CD4-positive, alpha-beta T cell (primary cell): ENCODE results near the gene HEATR5B. TPM values are rescaled to one million over a fixed set of nuclear protein-coding genes. Genes with fewer than 3 reads are reported as not detected.

Experiments
- ATAC-seq: fragments of 200-7000 bp; cut with Tn5 transposase; one replicate; pipeline ENCODE4 v1.10.0; 2022; ENCODE audit warnings: mild to moderate bottlenecking; ENCODE audit not compliant: poor library complexity
- CTCF ChIA-PET: fragments of 350-600 bp; sonication (Branson Sonifier 250); formaldehyde crosslinking; loops from one replicate; lab custom pipeline; 2021; ENCODE audit warnings: antibody characterized with exemption, inconsistent platforms; lab: Charles Lee
- POLR2A ChIA-PET: fragments of 350-600 bp; sonication (Branson Sonifier 250); formaldehyde crosslinking; loops from one replicate; lab custom pipeline; 2021; ENCODE audit warnings: antibody characterized with exemption, inconsistent platforms; lab: Charles Lee
- DNase-seq, 14 experiments: peaks; one replicate each; pipeline ENCODE4 v3.0.0-alpha.2; 2013 to 2020; ENCODE audit warnings: mixed read lengths in 2 of 14
- H3K27ac ChIP-seq, 2 donors: one replicate each; pipeline versions ENCODE4 v1.5.1 to v1.7.0; 2013; ENCODE audit warnings: low read length in 2 of 2, low read depth in 1 of 2, mild to moderate bottlenecking in 1 of 2
- H3K27me3 ChIP-seq, 2 experiments: 1 replicate in 1 of 2; 2 replicates in 1 of 2; pipeline versions ENCODE4 v1.6.1 to v1.7.0; 2013; ENCODE audit warnings: low read length in 2 of 2, control low read depth in 1 of 2, mild to moderate bottlenecking in 1 of 2, moderate library complexity in 1 of 2; ENCODE audit not compliant: insufficient read depth in 2 of 2, control insufficient read depth in 1 of 2
- H3K36me3 ChIP-seq: one replicate; pipeline ENCODE4 v1.6.1; 2013; ENCODE audit warnings: low read length, control low read depth; ENCODE audit not compliant: insufficient read depth
- H3K4me1 ChIP-seq: one replicate; pipeline ENCODE4 v1.6.1; 2013; ENCODE audit warnings: low read length, control low read depth; ENCODE audit not compliant: insufficient read depth
- H3K4me3 ChIP-seq: one replicate; pipeline ENCODE4 v1.5.1; 2013; ENCODE audit warnings: mild to moderate bottlenecking, low read length, moderate library complexity
- H3K9me3 ChIP-seq, 2 experiments: 1 replicate in 1 of 2; 2 replicates in 1 of 2; pipeline versions ENCODE4 v1.6.1 to v1.7.0; 2013; ENCODE audit warnings: low read length in 2 of 2, mild to moderate bottlenecking in 2 of 2, control low read depth in 1 of 2, moderate library complexity in 1 of 2; ENCODE audit not compliant: control insufficient read depth in 1 of 2, insufficient read depth in 1 of 2
- H3K27ac Mint-ChIP-seq: one replicate; pipeline ENCODE4 v1.8.0; 2020; ENCODE audit warnings: mixed read lengths
- H3K27me3 Mint-ChIP-seq: one replicate; pipeline ENCODE4 v1.8.0; 2021; ENCODE audit warnings: mixed read lengths
- H3K36me3 Mint-ChIP-seq: one replicate; pipeline ENCODE4 v1.8.0; 2021; ENCODE audit warnings: low read depth, mixed read lengths
- H3K4me1 Mint-ChIP-seq: one replicate; pipeline ENCODE4 v1.8.0; 2021; ENCODE audit warnings: low read depth, mixed read lengths
- H3K4me3 Mint-ChIP-seq: one replicate; pipeline ENCODE4 v1.8.0; 2020; ENCODE audit warnings: mild to moderate bottlenecking, mixed read lengths
- H3K9me3 Mint-ChIP-seq: one replicate; pipeline ENCODE4 v1.8.0; 2020; ENCODE audit warnings: mixed read lengths
- intact Hi-C, 2 experiments: fragments of 100-400 bp; cut with DNase I in 1 of 2; cut with micrococcal nuclease in 1 of 2; formaldehyde crosslinking; loops; one replicate each; pipeline versions ENCODE4 v1.15.1 to v1.9.0; 2023 to 2025; cut with DNase I, micrococcal nuclease
- total RNA-seq, 174 experiments: library from RNA in 2 of 174; stranded (reverse) in 2 of 174; gene quantifications; one replicate each; pipeline ENCODE4 v1.2.3 and lab custom pipeline; 2021 to 2026
- TF ChIP-seq, protein P1 (sequence below): fragments of 200-600 bp; IDR thresholded peaks from one replicate; pipeline ENCODE4 v1.8.0; 2022; ENCODE audit warnings: antibody characterized with exemption, mild to moderate bottlenecking

The HEATR5B gene
- total RNA-seq, 2 experiments from 2014 or later, result 23.4 to 23.9 TPM

DNA sequence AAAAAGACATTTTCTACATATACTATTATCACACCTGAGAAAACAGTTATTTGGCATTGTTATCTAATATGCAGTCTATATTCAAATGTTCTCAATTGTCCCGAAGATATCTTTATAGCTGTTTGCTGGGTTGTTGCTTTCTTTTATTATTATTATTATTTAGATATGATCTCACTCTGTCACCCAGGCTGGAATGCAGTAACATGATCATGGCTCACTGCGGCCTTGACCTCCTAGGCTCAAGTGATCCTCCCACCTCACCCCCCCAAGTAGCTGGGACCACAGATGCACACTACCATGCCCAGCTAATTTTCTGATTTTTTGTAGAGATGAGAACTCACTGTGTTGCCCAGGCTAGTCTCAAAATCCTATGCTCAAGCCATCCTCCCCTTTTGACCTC, 20.0 kb upstream of the HEATR5B start:
- intact Hi-C loops, result no loop called here
- Histone ChIP-seq H3K4me3 (no peak overlapping the region), H3K36me3 (peaks cover 49% of the 10 kb centered on the region), H3K27me3 (no peaks in the 10 kb centered on the region), H3K9me3 (no peaks in the 10 kb centered on the region), H3K27ac (no peak overlapping the region), H3K4me1 (no peaks in the 10 kb centered on the region)
- TF ChIP-seq, protein P1, sequence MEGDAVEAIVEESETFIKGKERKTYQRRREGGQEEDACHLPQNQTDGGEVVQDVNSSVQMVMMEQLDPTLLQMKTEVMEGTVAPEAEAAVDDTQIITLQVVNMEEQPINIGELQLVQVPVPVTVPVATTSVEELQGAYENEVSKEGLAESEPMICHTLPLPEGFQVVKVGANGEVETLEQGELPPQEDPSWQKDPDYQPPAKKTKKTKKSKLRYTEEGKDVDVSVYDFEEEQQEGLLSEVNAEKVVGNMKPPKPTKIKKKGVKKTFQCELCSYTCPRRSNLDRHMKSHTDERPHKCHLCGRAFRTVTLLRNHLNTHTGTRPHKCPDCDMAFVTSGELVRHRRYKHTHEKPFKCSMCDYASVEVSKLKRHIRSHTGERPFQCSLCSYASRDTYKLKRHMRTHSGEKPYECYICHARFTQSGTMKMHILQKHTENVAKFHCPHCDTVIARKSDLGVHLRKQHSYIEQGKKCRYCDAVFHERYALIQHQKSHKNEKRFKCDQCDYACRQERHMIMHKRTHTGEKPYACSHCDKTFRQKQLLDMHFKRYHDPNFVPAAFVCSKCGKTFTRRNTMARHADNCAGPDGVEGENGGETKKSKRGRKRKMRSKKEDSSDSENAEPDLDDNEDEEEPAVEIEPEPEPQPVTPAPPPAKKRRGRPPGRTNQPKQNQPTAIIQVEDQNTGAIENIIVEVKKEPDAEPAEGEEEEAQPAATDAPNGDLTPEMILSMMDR, result no peak
- H3K4me3 Mint-ChIP-seq, result no peak overlapping the region
- ChIA-PET POLR2A (no interaction called here), CTCF (no interaction called here)
- H3K4me1 Mint-ChIP-seq, result no peaks in the 10 kb centered on the region
- ATAC-seq (no peak), DNase-seq (no peak)
- no peaks in the 10 kb centered on the region for H3K27me3 Mint-ChIP-seq
- H3K27ac Mint-ChIP-seq, result no peak overlapping the region
- no peaks in the 10 kb centered on the region for H3K9me3 Mint-ChIP-seq
- peaks cover 84% of the 10 kb centered on the region for H3K36me3 Mint-ChIP-seq

- Mint-ChIP-seq H3K4me1 (no peaks in the 10 kb centered on the region), H3K27me3 (no peaks in the 10 kb centered on the region), H3K9me3 (no peaks in the 10 kb centered on the region), H3K4me3 (no peak overlapping the region), H3K36me3 (peaks cover 71% of the 10 kb centered on the region), H3K27ac (no peak overlapping the region)
- ChIA-PET POLR2A (no interaction called here), CTCF (no interaction called here)
- DNase-seq, result no peak
- TF ChIP-seq, protein P1, result no peak
- intact Hi-C loops, result no loop called here
- Histone ChIP-seq H3K4me1 (no peaks in the 10 kb centered on the region), H3K9me3 (no peaks in the 10 kb centered on the region), H3K27ac (no peak overlapping the region), H3K36me3 (peaks cover 37% of the 10 kb centered on the region), H3K27me3 (no peaks in the 10 kb centered on the region), H3K4me3 (no peak overlapping the region)
- no peak for ATAC-seq
These were observed 18.4 kb upstream of the HEATR5B start for GRCh38 chr2:37102588-37102987.

GRCh38 chr2:37100054-37100453, 15.9 kb upstream of the HEATR5B start:
- no peak for DNase-seq
- no peak overlapping the region for H3K4me3 Mint-ChIP-seq
- Histone ChIP-seq H3K27ac (no peak overlapping the region), H3K4me1 (no peaks in the 10 kb centered on the region), H3K36me3 (peaks cover 36% of the 10 kb centered on the region), H3K9me3 (no peaks in the 10 kb centered on the region), H3K4me3 (no peak overlapping the region), H3K27me3 (no peaks in the 10 kb centered on the region)
- no peaks in the 10 kb centered on the region for H3K27me3 Mint-ChIP-seq
- TF ChIP-seq, protein P1, result no peak
- intact Hi-C loops, result no loop called here
- ATAC-seq, result no peak
- peaks cover 71% of the 10 kb centered on the region for H3K36me3 Mint-ChIP-seq
- peak overlapping the region; percentile 16 for H3K27ac Mint-ChIP-seq
- H3K4me1 Mint-ChIP-seq, result no peaks in the 10 kb centered on the region
- ChIA-PET CTCF (no interaction called here), POLR2A (no interaction called here)
- H3K9me3 Mint-ChIP-seq, result no peaks in the 10 kb centered on the region
